B cell (primary cell): Measurements from ENCODE around the gene LAX1.

Experiments
- CTCF ChIP-seq: fragments of 200-600 bp; IDR thresholded peaks from one replicate; pipeline ENCODE4 v1.8.0; 2022; ENCODE audit warnings: antibody characterized with exemption, mild to moderate bottlenecking
- EZH2 ChIP-seq: IDR thresholded peaks from 2 replicates; pipeline ENCODE4 v1.6.1; 2012; ENCODE audit warnings: borderline replicate concordance, low read depth, mild to moderate bottlenecking, moderate library complexity, low read length; ENCODE audit not compliant: insufficient read depth, poor library complexity, severe bottlenecking

- TF ChIP-seq CTCF, result no peak
- TF ChIP-seq EZH2, result no peak
These were observed 47.9 kb upstream of the LAX1 start for GRCh38 chr1:203717120-203717519.
